Panc1 (cell line): ENCODE results near the gene CUL1.

Experiments
- POLR2AphosphoS5 ChIP-seq: IDR thresholded peaks from 2 replicates; pipeline ENCODE4 v1.6.1; 2012; ENCODE audit warnings: mild to moderate bottlenecking, low read depth, low read length, moderate library complexity
- SIN3A ChIP-seq: IDR thresholded peaks from 2 replicates; pipeline ENCODE4 v1.6.1; 2012; ENCODE audit warnings: low read depth, mild to moderate bottlenecking, low read length, moderate library complexity, borderline replicate concordance; ENCODE audit not compliant: insufficient read depth
- TF ChIP-seq, protein P1 (sequence below): fragments of 450-650 bp; IDR thresholded peaks from 2 replicates; pipeline ENCODE4 v1.5.1; 2017; ENCODE audit warnings: mild to moderate bottlenecking
- TF ChIP-seq, protein P2 (sequence below), 2 experiments: IDR thresholded peaks; 2 replicates each; pipeline ENCODE4 v1.6.1; 2011 to 2012; ENCODE audit warnings: low read depth in 2 of 2, control low read depth in 1 of 2, low read length in 1 of 2, mild to moderate bottlenecking in 1 of 2, moderate library complexity in 1 of 2; ENCODE audit not compliant: insufficient read depth in 1 of 2

DNA sequence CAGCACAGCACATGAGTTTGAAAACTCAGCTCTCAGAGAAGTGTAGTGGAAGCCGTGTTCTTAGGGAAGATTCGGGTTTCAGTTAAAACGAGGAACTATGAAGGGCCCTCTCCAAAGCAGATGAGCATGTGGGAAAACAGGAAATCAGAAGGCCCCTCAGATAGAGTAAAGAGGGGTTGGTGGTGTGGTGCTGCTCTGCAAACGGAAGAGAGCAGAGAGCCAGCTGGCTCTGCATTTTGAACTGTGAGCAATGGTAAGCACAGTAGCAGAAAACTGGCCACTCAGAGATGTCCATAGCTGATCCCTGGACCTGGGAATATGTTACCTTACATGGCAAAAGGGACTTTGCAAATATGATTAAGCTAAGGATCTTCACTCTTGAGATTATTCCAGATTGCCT is 27.9 kb upstream of the CUL1 start:
- TF ChIP-seq, protein P1, sequence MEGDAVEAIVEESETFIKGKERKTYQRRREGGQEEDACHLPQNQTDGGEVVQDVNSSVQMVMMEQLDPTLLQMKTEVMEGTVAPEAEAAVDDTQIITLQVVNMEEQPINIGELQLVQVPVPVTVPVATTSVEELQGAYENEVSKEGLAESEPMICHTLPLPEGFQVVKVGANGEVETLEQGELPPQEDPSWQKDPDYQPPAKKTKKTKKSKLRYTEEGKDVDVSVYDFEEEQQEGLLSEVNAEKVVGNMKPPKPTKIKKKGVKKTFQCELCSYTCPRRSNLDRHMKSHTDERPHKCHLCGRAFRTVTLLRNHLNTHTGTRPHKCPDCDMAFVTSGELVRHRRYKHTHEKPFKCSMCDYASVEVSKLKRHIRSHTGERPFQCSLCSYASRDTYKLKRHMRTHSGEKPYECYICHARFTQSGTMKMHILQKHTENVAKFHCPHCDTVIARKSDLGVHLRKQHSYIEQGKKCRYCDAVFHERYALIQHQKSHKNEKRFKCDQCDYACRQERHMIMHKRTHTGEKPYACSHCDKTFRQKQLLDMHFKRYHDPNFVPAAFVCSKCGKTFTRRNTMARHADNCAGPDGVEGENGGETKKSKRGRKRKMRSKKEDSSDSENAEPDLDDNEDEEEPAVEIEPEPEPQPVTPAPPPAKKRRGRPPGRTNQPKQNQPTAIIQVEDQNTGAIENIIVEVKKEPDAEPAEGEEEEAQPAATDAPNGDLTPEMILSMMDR: no peak
- TF ChIP-seq POLR2AphosphoS5 (no peak), SIN3A (no peak)
- TF ChIP-seq, protein P2, sequence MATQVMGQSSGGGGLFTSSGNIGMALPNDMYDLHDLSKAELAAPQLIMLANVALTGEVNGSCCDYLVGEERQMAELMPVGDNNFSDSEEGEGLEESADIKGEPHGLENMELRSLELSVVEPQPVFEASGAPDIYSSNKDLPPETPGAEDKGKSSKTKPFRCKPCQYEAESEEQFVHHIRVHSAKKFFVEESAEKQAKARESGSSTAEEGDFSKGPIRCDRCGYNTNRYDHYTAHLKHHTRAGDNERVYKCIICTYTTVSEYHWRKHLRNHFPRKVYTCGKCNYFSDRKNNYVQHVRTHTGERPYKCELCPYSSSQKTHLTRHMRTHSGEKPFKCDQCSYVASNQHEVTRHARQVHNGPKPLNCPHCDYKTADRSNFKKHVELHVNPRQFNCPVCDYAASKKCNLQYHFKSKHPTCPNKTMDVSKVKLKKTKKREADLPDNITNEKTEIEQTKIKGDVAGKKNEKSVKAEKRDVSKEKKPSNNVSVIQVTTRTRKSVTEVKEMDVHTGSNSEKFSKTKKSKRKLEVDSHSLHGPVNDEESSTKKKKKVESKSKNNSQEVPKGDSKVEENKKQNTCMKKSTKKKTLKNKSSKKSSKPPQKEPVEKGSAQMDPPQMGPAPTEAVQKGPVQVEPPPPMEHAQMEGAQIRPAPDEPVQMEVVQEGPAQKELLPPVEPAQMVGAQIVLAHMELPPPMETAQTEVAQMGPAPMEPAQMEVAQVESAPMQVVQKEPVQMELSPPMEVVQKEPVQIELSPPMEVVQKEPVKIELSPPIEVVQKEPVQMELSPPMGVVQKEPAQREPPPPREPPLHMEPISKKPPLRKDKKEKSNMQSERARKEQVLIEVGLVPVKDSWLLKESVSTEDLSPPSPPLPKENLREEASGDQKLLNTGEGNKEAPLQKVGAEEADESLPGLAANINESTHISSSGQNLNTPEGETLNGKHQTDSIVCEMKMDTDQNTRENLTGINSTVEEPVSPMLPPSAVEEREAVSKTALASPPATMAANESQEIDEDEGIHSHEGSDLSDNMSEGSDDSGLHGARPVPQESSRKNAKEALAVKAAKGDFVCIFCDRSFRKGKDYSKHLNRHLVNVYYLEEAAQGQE (IDR thresholded peaks at IDR 0.05; ENCODE audit: insufficient read depth in 1 of 2, low read depth in 2 of 2, low read length in 1 of 2): no peak
